Measurements from ENCODE around the gene UQCRC1.

DNA sequence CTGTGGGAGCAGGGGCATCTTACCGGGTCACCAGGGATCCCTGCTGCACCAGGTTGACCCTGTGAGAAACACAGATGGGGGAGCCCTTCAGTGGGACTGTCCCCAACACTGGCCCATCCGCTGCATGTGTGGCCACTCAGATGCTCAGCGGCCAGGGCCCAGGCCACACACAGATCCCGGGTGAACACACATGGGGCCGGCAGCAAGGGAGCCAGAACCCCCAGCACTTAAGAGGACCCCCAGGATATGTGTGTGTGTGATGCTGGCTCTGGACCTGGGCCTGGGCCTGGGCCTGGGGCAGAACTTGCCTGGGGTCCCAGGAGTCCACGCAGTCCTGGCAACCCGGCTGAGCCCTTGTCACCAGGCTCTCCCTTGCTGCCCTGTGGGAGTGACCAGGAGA, 41.0 kb downstream of the UQCRC1 start:
- TF ChIP-seq, protein P1, sequence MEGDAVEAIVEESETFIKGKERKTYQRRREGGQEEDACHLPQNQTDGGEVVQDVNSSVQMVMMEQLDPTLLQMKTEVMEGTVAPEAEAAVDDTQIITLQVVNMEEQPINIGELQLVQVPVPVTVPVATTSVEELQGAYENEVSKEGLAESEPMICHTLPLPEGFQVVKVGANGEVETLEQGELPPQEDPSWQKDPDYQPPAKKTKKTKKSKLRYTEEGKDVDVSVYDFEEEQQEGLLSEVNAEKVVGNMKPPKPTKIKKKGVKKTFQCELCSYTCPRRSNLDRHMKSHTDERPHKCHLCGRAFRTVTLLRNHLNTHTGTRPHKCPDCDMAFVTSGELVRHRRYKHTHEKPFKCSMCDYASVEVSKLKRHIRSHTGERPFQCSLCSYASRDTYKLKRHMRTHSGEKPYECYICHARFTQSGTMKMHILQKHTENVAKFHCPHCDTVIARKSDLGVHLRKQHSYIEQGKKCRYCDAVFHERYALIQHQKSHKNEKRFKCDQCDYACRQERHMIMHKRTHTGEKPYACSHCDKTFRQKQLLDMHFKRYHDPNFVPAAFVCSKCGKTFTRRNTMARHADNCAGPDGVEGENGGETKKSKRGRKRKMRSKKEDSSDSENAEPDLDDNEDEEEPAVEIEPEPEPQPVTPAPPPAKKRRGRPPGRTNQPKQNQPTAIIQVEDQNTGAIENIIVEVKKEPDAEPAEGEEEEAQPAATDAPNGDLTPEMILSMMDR (IDR thresholded peaks at IDR 0.05; ENCODE audit: low read depth, low read length), result no peak
- no peak for TF ChIP-seq POLR2A (IDR thresholded peaks at IDR 0.05; ENCODE audit: extremely low read depth, insufficient read length)
- no peak for TF ChIP-seq MYC (IDR thresholded peaks at IDR 0.05; ENCODE audit: low read depth, low read length)

Data from NB4 (cell line).